Activated naive CD8-positive, alpha-beta T cell treated with anti-CD3 and anti-CD28 coated beads, Interleukin-2, amount 10 ng/mL, durations not matched to agents 7 days and 5 days (primary cell): Measurements from ENCODE around the gene GP9. TPM values are rescaled to one million over a fixed set of nuclear protein-coding genes. Genes with fewer than 3 reads are reported as not detected.
"Not testable (repeated sequence)": the region's sequence is repeated elsewhere in the genome, so short reads cannot be mapped to it uniquely, and the experiment has no call there.

ENCODE experiments used
- ATAC-seq: fragments of 150-1000 bp; cut with Tn5 transposase; one replicate; pipeline ENCODE4 v1.10.0; 2021; ENCODE audit warnings: low read depth, moderate library complexity
- POLR2A ChIA-PET: fragments of 350-600 bp; sonication (Branson Sonifier 250); formaldehyde crosslinking; loops from one replicate; lab custom pipeline; 2021; ENCODE audit warnings: antibody characterized with exemption; lab: Charles Lee
- DNase-seq: peaks from one replicate; pipeline ENCODE4 v3.0.0; 2021
- H3K27ac Mint-ChIP-seq: one replicate; pipeline ENCODE4 v1.8.0; 2022; ENCODE audit warnings: mild to moderate bottlenecking, mixed read lengths
- H3K27me3 Mint-ChIP-seq: one replicate; pipeline ENCODE4 v1.8.0; 2022; ENCODE audit warnings: mild to moderate bottlenecking, moderate library complexity, mixed read lengths
- H3K36me3 Mint-ChIP-seq: one replicate; pipeline ENCODE4 v1.8.0; 2021; ENCODE audit warnings: mild to moderate bottlenecking, mixed read lengths
- H3K4me1 Mint-ChIP-seq: one replicate; pipeline ENCODE4 v1.8.0; 2021; ENCODE audit warnings: mixed read lengths
- H3K4me3 Mint-ChIP-seq: one replicate; pipeline ENCODE4 v1.8.0; 2022; ENCODE audit warnings: mild to moderate bottlenecking, moderate library complexity, mixed read lengths
- H3K9me3 Mint-ChIP-seq: one replicate; pipeline ENCODE4 v1.8.0; 2021; ENCODE audit warnings: mixed read lengths
- total RNA-seq, 2 experiments: library from RNA; stranded (reverse); gene quantifications; one replicate each; pipeline ENCODE4 v1.2.3, GENCODE V29; 2021

Gene GP9
- total RNA-seq, 2 experiments from 2014 or later = not detected

- no peak for ATAC-seq
- no peak overlapping the region for H3K4me3 Mint-ChIP-seq
- no peak for DNase-seq
- POLR2A ChIA-PET = no interaction called here
- H3K36me3 Mint-ChIP-seq = no peaks in the 10 kb centered on the region
- H3K9me3 Mint-ChIP-seq = no peaks in the 10 kb centered on the region
- no peaks in the 10 kb centered on the region for H3K4me1 Mint-ChIP-seq
- H3K27ac Mint-ChIP-seq = no peak overlapping the region
- peaks cover 3% of the 10 kb centered on the region for H3K27me3 Mint-ChIP-seq
These were observed 676 bp downstream of the GP9 start for GRCh38 chr3:129061023-129061887.

- ATAC-seq (no peak), DNase-seq (no peak)
- no peaks in the 10 kb centered on the region for H3K36me3 Mint-ChIP-seq
- no peaks in the 10 kb centered on the region for H3K9me3 Mint-ChIP-seq
- H3K4me1 Mint-ChIP-seq = no peaks in the 10 kb centered on the region
- peaks cover under 1% of the 10 kb centered on the region for H3K27me3 Mint-ChIP-seq
- H3K4me3 Mint-ChIP-seq = no peak overlapping the region
- POLR2A ChIA-PET = no interaction called here
- no peak overlapping the region for H3K27ac Mint-ChIP-seq
These were observed 1.6 kb downstream of the GP9 start for GRCh38 chr3:129061888-129062834.

GRCh38 chr3:129063091-129063640 is 2.6 kb downstream of the GP9 start:
- DNase-seq (no peak), ATAC-seq (no peak)
- Mint-ChIP-seq H3K4me1 (peaks cover 6% of the 10 kb centered on the region), H3K27ac (no peak overlapping the region), H3K4me3 (no peak overlapping the region), H3K36me3 (peaks cover 4% of the 10 kb centered on the region), H3K27me3 (peaks cover 3% of the 10 kb centered on the region), H3K9me3 (no peaks in the 10 kb centered on the region)
- POLR2A ChIA-PET = no interaction called here

GRCh38 chr3:129063841-129064482 is 3.4 kb downstream of the GP9 start:
- POLR2A ChIA-PET = no interaction called here
- no peak for DNase-seq
- Mint-ChIP-seq H3K4me3 (no peak overlapping the region), H3K27me3 (peaks cover 3% of the 10 kb centered on the region), H3K27ac (no peak overlapping the region), H3K4me1 (peaks cover 7% of the 10 kb centered on the region), H3K9me3 (no peaks in the 10 kb centered on the region), H3K36me3 (peaks cover 4% of the 10 kb centered on the region)
- ATAC-seq = no peak

GRCh38 chr3:129065016-129065719 is 4.6 kb downstream of the GP9 start:
- Mint-ChIP-seq H3K36me3 (peaks cover 4% of the 10 kb centered on the region), H3K4me1 (peaks cover 11% of the 10 kb centered on the region), H3K27me3 (peaks cover 3% of the 10 kb centered on the region), H3K9me3 (no peaks in the 10 kb centered on the region), H3K27ac (no peak overlapping the region), H3K4me3 (no peak overlapping the region)
- POLR2A ChIA-PET = interaction anchor here (0.5 kb wide), 1 partner anchor 169 kb away, joined by 7 read pairs; no protein-coding TSS in a partner anchor
- DNase-seq (no peak), ATAC-seq (no peak)

GRCh38 chr3:129065720-129066073 is 5.1 kb downstream of the GP9 start:
- Mint-ChIP-seq H3K27me3 (peaks cover 3% of the 10 kb centered on the region), H3K27ac (no peak overlapping the region), H3K36me3 (peaks cover 4% of the 10 kb centered on the region), H3K4me3 (no peak overlapping the region), H3K9me3 (no peaks in the 10 kb centered on the region), H3K4me1 (peaks cover 15% of the 10 kb centered on the region)
- no peak for DNase-seq
- no peak for ATAC-seq
- POLR2A ChIA-PET = no interaction called here

- POLR2A ChIA-PET = interaction anchor here (0.6 to 3.7 kb wide), 10 partner anchors 10 to 249 kb away, joined by 3 to 46 read pairs (median 4); partner anchors contain the start of genes COPG1 and RAB43
- not testable (repeated sequence) for ATAC-seq, DNase-seq, H3K36me3 Mint-ChIP-seq, H3K27me3 Mint-ChIP-seq, H3K9me3 Mint-ChIP-seq
- H3K27ac Mint-ChIP-seq = peak overlapping the region; percentile 73
- H3K4me3 Mint-ChIP-seq = peak overlapping the region; percentile 49
- peaks cover 15% of the 10 kb centered on the region for H3K4me1 Mint-ChIP-seq
These were observed 7.1 kb downstream of the GP9 start for GRCh38 chr3:129067719-129068118.

GRCh38 chr3:129068291-129068886 is 7.8 kb downstream of the GP9 start:
- H3K9me3 Mint-ChIP-seq = no peaks in the 10 kb centered on the region
- H3K4me1 Mint-ChIP-seq = peaks cover 15% of the 10 kb centered on the region
- H3K4me3 Mint-ChIP-seq = peak overlapping the region; percentile 62
- peak overlapping the region; percentile 73 for H3K27ac Mint-ChIP-seq
- ATAC-seq (peak; percentile 70), DNase-seq (peak; percentile 56)
- H3K27me3 Mint-ChIP-seq = peaks cover 3% of the 10 kb centered on the region
- POLR2A ChIA-PET = interaction anchor here (0.6 to 3.7 kb wide), 12 partner anchors 11 to 248 kb away, joined by 3 to 46 read pairs (median 4); partner anchors contain the start of genes COPG1 and RAB43
- peaks cover 4% of the 10 kb centered on the region for H3K36me3 Mint-ChIP-seq

- not testable (repeated sequence) for DNase-seq, H3K36me3 Mint-ChIP-seq, H3K27me3 Mint-ChIP-seq, ATAC-seq, H3K9me3 Mint-ChIP-seq
- POLR2A ChIA-PET = interaction anchor here (1.2 to 3.7 kb wide), 6 partner anchors 17 to 170 kb away, joined by 4 to 46 read pairs (median 6); partner anchors contain the start of gene RAB43
- H3K4me1 Mint-ChIP-seq = peaks cover 15% of the 10 kb centered on the region
- peak overlapping the region; percentile 62 for H3K4me3 Mint-ChIP-seq
- H3K27ac Mint-ChIP-seq = peak overlapping the region; percentile 61
These were observed 8.9 kb downstream of the GP9 start for GRCh38 chr3:129069313-129070085.

GRCh38 chr3:129070086-129070885 is 9.7 kb downstream of the GP9 start:
- Mint-ChIP-seq H3K4me3 (no peak overlapping the region), H3K9me3 (no peaks in the 10 kb centered on the region), H3K27me3 (peaks cover 3% of the 10 kb centered on the region), H3K27ac (no peak overlapping the region), H3K36me3 (peaks cover 4% of the 10 kb centered on the region), H3K4me1 (peaks cover 15% of the 10 kb centered on the region)
- DNase-seq (no peak), ATAC-seq (no peak)
- POLR2A ChIA-PET = interaction anchor here (1.2 to 3.7 kb wide), 2 partner anchors 19 to 50 kb away, joined by 5 to 46 read pairs; partner anchors contain the start of gene RAB43

GRCh38 chr3:129077222-129077621 is 16.6 kb downstream of the GP9 start:
- no peaks in the 10 kb centered on the region for H3K27me3 Mint-ChIP-seq
- no peak overlapping the region for H3K4me3 Mint-ChIP-seq
- peaks cover 6% of the 10 kb centered on the region for H3K4me1 Mint-ChIP-seq
- H3K36me3 Mint-ChIP-seq = no peaks in the 10 kb centered on the region
- H3K9me3 Mint-ChIP-seq = no peaks in the 10 kb centered on the region
- ATAC-seq (no peak), DNase-seq (no peak)
- H3K27ac Mint-ChIP-seq = no peak overlapping the region
- POLR2A ChIA-PET = no interaction called here
